Stimulated activated CD4-positive, alpha-beta T cell treated with anti-CD3 and anti-CD28 coated beads, Interleukin-12 subunit alpha, Interleukin-12 subunit beta, amount 100 ng/mL, for 48 hours (primary cell): Measurements from ENCODE around the gene LTO1.
"Not testable (repeated sequence)": the region's sequence is repeated elsewhere in the genome, so short reads cannot be mapped to it uniquely, and the experiment has no call there.

Experiments
- DNase-seq, 3 donors: peaks; one replicate each; pipeline ENCODE4 v3.0.0-alpha.2; 2020; ENCODE audit warnings: low read depth in 2 of 3, low spot score in 1 of 3

The LTO1 gene

GRCh38 chr11:69702239-69702691, 27.1 kb upstream of the LTO1 start:
- no peak for DNase-seq

- DNase-seq, result no peak
Observed at GRCh38 chr11:69700278-69701140, 25.4 kb upstream of the LTO1 start.

GRCh38 chr11:69699213-69699612, 24.1 kb upstream of the LTO1 start:
- no peak for DNase-seq

DNA sequence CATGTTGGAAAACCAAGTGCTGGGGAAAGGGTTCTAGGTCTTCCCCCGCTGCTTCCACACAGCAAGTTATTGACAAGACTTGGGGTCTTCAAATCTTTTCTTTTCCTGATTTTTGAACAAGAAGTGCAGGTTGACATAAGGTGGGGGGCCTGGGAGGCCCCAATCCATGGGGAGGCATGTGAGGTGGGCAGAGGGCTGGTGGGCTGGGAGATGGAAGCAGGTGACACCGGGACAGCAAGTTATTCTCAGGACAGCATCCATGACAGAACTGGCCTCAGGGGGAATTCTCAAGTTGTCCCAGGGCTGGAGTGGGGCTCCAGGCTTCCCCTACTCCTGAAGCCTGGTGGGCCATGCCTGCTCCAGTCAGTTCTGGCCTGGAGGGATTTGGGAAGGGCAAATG, 23.2 kb upstream of the LTO1 start:
- no peak for DNase-seq

DNA sequence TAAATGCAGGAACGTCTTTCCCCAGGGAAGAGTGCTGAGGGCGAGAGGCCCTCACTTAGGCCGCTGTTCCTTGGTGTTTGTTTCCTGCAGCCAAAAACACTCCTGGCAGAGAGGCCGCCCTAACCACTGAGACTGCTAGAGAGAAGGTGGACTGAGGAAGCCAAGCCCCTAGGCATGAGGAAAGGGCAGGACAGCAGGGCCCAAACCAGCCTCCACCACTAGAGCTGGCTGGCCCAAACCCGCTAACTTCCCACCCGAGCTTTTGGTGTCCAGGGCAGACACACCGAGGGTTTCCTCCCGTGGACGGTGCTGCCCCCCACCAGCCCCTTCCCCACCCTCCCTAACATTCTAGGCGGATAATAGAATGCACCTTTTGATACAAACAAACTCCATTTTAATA, 22.7 kb upstream of the LTO1 start:
- DNase-seq, result no peak

DNA sequence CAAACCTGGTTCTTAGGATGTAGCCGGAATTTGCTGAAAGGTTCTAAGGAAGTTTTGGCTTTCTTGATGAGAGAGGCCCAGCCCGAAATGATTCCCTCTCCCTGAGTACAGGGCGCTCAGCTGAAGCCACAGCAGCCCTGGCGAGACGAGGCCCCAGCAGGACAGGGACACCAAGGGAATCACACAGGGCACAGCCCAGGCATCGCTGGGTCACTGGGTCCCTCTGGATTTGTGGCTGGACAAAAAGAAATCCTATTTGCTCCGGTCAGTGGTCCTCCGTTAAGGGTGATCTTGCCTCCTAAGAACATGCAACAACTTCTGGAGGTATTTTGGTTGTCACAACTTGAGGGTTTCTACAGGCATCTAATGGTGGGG, 22.3 kb upstream of the LTO1 start:
- DNase-seq, result no peak

DNA sequence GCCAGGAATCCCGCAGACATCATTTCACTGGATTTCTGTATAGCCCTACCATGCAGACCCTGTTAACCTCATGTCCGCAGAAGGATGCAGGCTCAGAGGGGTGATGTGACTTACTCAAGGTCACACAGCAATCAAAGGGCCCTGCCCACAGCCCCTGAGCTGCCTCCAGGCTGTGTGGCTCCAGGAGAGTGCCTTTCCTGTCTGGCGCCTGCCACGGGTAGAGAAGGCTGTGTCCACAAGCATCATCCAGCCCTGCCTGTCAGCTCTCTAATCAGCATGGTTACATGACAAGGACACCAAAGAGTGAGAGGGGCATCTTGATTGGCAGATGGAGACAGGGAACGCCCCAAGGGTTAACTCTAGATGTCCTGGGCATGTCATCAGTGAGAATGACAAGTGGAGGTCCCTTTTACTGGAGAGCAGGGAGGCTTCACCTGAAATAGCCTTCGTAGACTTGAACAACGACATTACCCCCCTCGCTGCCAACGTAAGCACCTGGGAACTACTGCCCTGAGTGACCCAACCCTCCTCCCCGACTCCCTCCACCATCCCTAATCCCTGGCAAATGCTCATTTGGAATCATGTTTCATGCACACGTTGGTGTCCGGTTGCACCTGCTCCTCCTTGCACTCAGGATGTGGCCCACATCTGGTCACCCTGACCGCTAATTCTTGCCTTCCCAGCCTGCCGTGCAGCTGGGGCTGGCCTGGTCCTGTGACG, 21.8 kb upstream of the LTO1 start:
- DNase-seq, result no peak

DNA sequence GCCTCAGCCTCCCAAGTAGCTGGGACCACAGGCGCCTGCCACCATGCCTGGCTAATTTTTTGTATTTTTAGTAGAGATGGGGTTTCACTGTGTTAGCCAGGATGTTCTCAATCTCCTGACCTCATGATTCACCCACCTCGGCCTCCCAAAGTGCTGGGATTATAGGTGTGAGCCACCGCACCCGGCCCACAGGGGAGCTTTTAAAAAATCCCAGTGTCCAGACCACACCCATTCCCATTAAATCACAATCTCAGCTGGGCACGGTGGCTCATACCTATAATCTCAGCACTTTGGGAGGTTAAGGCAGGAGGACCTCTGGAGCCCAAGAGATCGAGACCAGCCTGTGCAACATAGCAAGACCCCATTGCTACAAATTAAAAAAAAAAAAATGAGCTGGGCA, 20.8 kb upstream of the LTO1 start:
- DNase-seq, result not testable (repeated sequence)

DNA sequence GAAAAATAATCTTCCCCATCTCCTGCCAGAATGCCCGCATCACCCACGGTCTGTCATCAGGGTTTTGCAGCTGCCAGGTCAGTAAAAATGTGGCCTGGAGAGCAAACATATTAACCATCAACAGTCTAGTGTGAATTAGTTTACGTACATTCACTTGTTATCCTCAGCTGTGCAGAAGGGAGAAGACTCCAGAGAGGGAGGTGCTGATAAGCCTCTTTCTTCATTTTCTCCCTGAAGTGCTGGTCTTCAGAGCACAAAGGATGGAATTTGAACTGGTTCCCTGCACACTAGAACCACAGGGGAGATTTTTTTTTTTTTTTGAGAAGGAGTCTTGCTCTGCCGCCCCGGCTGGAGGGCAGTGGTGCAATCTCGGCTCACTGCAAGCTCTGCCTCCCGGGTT, 20.4 kb upstream of the LTO1 start:
- DNase-seq, result no peak

GRCh38 chr11:69694781-69695180, 19.6 kb upstream of the LTO1 start:
- no peak for DNase-seq

DNA sequence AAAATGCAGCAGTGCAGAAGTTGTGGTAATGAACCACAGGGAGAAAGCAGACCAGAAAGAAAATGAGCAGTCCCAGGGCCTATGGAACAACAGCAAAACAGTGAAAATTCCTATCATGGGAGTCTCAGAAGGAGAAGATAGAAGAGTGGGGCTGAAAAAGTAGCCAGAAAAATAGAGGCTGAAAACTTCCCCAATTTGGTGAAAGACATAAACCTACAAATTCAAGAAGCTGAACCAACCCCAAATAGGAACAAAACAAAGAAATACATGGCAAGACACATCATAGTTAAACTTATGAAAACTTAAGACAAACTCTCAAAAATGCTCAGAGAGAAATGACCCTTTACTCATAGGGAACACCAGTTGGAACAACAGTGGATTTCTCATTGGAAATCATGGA, 17.3 kb upstream of the LTO1 start:
- DNase-seq, result no peak

- no peak for DNase-seq
Observed at GRCh38 chr11:69691463-69691862, 16.3 kb upstream of the LTO1 start.

GRCh38 chr11:69689484-69690319, 14.5 kb upstream of the LTO1 start:
- DNase-seq, result no peak

- DNase-seq, result not testable (repeated sequence)
Observed at GRCh38 chr11:69687969-69688771, 13.0 kb upstream of the LTO1 start.

DNA sequence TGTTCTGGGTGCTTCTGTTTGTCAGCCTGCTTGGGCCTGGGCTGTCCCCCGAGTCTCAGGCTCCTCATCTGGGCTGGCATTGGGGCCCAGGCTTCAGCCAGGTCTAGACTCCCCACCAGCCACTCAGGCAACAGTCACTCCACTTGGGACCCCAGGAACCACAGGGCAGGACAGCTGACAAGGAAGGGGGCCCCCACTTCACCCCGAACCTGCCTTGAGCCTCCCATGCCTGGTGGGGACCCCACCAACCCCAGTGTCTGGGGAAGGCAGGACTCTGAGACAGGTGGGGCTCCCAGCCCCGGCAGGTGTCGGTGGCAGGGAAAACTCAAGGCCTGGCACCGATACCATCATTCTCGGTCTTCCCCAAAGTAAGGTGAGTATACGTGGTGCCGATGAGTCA, 11.7 kb upstream of the LTO1 start:
- no peak for DNase-seq

DNA sequence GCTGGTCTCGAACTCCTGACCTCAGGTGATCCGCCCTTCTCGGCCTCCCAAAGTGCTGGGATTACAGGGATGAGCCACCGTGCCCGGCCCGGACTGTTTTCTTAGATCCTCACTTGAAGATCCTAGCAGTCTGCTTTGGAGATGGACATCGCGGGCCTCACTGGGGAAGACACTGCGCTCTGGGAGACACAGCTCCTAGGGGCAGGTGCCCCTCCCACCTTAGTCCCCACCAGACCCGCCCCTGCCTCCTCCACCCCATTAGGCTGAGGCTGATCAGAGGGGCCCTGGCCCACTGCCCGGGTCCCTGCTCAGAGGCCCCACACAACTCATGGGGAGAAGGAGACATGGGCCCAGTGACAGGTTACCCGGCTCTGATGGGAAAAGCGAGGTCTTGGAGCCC, 11.3 kb upstream of the LTO1 start:
- DNase-seq, result no peak

DNA sequence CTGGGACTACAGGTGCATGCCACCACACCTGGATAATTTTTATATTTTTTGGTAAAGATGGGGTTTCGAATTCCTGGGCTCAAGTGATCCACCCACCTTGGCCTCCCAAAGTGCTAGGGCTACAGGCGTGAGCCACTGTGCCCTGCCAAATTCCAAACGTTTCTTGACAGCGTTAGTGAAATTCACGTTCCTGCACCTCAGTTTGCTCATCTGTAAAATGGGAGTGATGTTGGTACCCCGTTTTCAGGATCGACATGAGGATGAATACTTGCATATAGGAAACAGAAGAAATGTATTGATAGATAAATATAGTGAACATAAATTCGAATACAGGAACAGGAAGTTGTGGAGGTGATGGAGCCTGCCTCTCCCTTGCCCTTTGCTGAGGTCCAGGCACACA, 10.2 kb upstream of the LTO1 start:
- no peak for DNase-seq

GRCh38 chr11:69684651-69685050, 9.5 kb upstream of the LTO1 start:
- DNase-seq, result no peak

- DNase-seq, result no peak
Observed at GRCh38 chr11:69683764-69684333, 8.7 kb upstream of the LTO1 start.

- no peak for DNase-seq
Observed at GRCh38 chr11:69682681-69683326, 7.7 kb upstream of the LTO1 start.
